AG10803 (cell line): ENCODE results near the gene METTL15.

Experiments
- DNase-seq: peaks from one replicate; pipeline ENCODE4 v3.0.0; 2010; ENCODE audit warnings: low read depth
- H3K4me3 ChIP-seq: 2 replicates; pipeline ENCODE4 v1.5.1; 2011; ENCODE audit warnings: mild to moderate bottlenecking, low read length, control low read depth
- CTCF ChIP-seq: conservative IDR thresholded peaks from 2 replicates; pipeline ENCODE4 v1.5.1; 2011; ENCODE audit warnings: mild to moderate bottlenecking, low read length, control low read depth, inconsistent platforms

METTL15 gene

GRCh38 chr11:28137832-28138231 is 29.6 kb downstream of the METTL15 start:
- TF ChIP-seq CTCF, result no peak
- H3K4me3 ChIP-seq, result no peak overlapping the region
- no peak for DNase-seq

DNA sequence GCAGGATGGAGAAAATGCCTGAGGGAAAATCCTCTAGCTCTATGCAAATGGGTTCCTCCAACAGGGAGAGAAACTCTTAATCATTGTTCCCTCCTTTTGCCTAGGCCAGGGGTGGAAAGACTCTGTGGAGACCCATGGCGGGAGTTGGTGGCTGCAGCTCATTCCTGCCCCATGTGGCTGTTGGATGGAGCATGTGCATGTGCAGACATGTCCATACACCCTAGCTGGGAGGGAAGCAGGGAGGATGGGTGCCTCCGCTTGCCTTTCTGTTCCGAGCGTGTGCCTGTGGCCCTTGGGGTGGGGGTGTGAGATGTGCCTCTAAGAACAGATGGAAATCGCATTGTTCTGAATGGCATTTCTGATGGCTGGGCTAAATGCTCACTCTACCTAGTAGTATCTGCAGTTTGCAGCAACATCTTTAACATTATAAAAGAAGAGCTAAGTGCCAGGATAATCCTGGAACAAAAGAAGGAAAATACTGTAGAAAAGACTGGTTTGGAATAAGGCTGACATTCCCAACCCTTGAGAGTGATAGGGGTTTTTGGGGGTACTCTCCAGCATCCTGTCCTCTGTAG is 31.7 kb downstream of the METTL15 start:
- DNase-seq, result no peak
- TF ChIP-seq CTCF, result no peak
- no peak overlapping the region for H3K4me3 ChIP-seq

- H3K4me3 ChIP-seq, result no peak overlapping the region
- no peak for DNase-seq
- TF ChIP-seq CTCF, result no peak
Measured at GRCh38 chr11:28140689-28141455, 32.7 kb downstream of the METTL15 start.

DNA sequence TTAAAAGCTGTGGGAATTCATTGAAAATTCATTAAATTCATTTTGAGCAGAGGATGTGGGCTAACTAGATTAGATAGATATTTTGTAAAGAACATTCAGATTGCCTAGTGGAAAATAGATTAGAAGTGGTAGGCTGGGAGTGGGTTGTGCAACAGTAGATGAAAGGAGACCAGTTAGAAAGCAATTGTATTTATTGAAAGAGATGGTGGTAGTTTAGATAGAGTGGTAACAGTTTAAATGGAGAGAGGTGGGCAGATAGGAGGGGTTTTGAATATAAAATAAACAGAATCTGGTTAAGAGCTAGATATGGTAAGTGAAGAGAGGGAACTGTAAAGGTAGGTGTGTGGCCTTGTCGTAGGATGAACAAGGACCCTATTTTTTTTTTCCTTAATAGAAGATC is 34.5 kb downstream of the METTL15 start:
- H3K4me3 ChIP-seq, result no peak overlapping the region
- no peak for DNase-seq
- TF ChIP-seq CTCF, result no peak

DNA sequence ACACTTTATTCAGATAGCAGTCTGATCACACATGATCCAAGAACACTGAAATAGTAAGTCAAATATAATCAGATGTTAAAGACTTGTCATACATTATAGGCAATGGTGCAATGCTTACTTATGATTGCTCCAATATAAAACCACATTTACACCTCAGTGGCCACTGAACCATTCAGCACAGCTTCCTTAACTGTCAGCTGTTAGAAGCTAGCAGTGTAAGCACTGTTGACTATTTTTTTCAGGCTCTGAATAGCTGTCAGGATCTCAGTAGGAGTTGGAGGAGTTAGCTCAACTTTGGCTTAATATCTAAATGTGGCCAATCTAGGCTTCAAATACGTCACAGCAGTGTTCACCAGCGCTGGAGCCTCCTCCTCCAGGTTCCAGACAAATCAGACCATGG is 36.6 kb downstream of the METTL15 start:
- DNase-seq, result peak; percentile 42
- no peak overlapping the region for H3K4me3 ChIP-seq
- TF ChIP-seq CTCF, result no peak

GRCh38 chr11:28146123-28146751 is 38.0 kb downstream of the METTL15 start:
- no peak overlapping the region for H3K4me3 ChIP-seq
- peak; percentile 88 for DNase-seq
- no peak for TF ChIP-seq CTCF

DNA sequence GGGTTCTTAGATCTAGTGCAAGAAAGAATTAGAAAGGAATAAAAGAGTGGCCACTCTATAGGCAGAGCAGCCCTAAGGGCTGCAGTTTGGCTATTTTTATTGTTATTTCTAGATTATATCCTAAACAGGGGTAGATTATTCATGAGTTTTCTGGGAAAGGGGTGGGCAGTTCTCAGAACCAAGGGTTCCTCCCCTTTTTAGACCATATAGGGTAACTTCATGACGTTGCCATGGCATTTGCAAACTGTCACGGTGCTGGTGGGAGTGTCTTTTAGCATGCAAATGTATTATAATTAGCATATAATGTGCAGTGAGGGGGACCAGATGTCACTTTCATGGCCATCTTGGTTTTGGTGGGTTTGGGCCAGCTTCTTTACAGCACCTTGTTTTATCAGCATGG is 44.6 kb downstream of the METTL15 start:
- TF ChIP-seq CTCF, result no peak
- H3K4me3 ChIP-seq, result no peak overlapping the region
- no peak for DNase-seq
